Islet precursor cell (in vitro differentiated cells): ENCODE measurements around the gene SLC6A5.
"Not testable (repeated sequence)": the region's sequence is repeated elsewhere in the genome, so short reads cannot be mapped to it uniquely, and the experiment has no call there.

Experiments used
- DNase-seq: peaks from one replicate; pipeline ENCODE4 v3.0.0-alpha.2; 2018

The SLC6A5 gene

DNA sequence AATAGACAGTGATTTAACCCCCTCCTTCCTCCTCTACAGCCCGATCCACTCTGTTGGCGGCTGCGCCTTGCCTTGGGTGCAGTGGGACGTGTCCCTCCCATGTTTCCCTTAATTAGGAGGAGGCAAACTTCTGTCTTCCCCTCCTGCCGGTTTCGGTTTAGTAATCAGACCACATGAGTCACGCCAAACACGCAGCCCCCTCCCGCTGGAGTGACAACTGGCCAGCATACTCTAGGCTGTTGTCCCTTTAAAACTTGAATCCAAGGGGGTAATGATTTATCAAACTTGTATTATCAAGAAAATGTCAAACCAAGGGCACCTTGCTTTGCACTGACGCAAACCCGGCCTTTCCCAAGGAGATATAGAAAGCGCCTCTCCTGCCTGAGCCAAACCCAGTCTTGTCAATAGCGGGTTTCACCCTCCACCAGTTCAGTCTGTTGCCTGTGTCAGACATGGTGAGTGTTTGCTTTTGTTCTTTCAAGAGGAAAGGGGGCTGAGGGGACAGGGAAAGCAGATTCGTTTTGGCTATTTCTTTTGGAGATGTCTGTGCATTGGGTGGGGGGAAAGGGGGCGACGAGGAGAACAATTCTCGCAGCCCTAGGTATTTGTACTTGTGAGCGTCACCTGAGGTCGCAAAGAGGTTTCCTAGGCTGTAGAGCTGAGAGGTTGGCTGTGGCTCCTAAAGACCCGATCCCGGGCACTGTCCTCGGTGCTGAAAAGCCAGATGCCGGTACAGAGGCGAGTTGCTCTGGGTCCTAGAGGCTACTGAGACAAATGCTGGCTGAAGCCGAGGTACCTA is at the start of gene SLC6A5:
TSS of gene SLC6A5 (plus strand) at position 388 of the 799 bp plus-strand sequence. CDS start at position 453, 65 bp downstream.
- DNase-seq, result peak; percentile 91

DNA sequence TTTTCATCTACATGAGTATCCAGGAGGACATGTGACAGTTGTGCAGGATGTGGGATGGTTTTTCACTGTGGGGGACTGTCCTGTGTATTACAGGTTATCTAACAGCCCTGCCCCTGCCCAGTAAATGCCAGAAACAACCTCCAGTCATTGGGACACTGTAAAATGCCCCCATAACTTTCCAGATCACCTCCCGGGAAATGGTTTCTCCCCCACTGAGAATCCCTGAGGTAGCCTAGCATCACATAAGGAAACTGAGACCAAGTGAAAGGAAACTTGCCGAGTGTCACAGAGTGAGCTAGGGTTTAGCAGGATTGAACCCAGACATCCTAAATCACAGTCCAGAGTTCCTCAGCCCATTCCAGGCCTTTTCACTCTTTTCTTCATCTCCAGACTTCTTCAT is 48.3 kb upstream of the SLC6A5 start:
- DNase-seq, result no peak

DNA sequence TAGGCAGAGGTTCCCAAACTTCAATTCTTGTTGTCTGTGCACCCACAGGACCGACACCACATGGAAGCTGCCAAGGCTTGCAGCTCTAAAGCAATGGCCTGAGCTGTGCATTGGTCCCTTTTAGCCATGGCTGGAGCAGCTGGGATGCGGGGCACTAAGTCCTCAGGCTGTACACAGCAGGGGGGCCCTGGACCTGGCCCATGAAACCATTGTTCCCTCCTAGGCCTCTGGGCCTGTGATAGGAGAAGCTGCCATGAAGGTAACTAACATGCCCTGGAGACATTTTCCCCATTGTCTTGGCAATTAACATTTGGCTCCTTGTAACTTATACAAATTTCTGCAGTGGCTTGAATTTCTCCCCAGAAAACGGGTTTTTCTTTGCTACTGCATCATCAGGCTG is 43.6 kb upstream of the SLC6A5 start:
- DNase-seq, result no peak

DNA sequence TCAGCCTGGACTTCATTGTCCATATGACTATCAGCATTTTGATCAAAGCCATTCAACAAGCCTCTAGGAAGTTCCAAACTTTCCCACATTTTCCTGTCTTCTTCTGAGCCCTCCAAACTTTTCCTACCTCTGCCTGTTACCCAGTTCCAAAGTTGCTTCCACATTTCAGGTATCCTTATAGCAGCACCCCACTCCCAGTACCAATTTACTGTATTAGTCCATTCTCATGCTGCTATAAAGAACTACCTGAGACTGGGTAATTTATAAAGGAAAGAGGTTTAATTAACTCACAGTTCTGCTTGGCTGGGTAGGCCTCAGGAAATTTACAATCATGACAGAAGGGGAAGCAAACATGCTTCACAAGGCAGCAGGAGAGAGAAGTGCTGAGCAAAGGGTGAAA is 43.0 kb upstream of the SLC6A5 start:
- not testable (repeated sequence) for DNase-seq

DNA sequence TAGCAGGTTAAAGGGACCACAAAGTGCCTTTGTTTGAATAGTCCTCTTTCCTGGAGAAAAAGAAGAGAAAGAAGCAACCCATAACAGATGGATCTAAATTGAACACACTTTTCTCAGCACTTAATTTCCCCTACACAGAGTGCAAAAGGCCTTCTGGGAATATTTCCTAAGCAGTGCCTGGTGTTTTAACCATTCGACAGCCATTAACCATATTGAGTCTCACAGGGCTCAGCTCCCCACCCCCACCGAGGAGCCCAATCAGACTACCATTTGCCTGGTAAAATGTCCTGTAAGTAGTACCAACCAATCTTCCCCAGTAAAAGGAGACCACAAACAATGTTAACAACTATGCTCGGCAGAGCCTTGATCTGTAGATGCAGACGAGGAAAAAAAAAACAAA is 40.7 kb upstream of the SLC6A5 start:
- no peak for DNase-seq

DNA sequence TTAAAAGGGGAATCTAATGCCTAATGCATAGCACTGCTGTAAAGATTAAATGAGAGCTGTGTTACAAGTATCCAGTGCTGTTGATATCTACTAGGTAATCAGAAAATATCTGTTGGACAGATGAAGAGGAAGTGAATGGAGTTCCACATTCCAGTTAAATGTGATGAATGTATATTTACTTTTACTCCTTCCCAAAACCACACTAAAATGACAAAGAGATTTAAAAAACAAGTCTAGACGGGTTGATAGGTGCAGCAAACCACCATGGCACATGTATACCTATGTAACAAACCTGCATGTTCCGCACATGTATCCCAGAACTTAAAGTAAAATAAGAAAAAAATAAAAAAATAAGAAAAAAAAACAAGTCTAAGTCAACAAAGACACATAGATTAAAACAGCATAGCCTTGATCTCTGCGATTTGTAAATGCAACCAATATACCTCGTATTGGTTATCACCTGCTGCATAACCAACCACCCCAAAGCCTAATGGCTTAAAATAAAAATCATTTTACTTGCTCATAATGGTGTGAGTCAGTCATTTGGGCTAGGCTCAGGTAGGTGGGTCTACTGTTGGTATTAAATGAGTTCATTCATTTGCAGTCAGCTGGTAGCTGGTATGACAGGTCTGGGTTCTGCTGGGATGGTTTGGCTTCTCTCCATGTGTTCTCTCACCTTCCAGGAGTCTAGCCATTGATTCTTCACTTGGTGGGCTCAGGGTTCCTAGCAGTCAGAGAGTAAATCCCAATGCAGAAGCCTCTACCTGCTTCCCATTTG is 39.7 kb upstream of the SLC6A5 start:
- DNase-seq, result no peak

DNA sequence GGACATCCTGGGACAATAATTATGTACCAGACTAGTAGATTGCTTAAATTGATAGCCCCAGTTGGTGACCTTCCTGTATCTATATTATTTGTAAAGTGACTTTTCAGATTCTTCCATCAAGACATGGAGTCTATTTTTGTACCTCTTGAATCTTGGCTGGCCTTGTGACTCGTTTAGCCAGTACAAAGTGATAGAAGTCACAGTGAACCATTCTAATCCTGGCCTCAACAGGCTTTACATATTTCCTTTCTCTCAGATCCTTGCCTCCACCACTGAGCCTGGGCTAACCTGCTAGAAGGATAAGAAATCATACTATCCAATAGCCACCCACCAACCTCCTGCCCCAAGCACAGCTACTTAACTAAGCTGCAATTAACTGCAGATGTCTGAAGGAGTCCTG is 37.5 kb upstream of the SLC6A5 start:
- DNase-seq, result no peak

DNA sequence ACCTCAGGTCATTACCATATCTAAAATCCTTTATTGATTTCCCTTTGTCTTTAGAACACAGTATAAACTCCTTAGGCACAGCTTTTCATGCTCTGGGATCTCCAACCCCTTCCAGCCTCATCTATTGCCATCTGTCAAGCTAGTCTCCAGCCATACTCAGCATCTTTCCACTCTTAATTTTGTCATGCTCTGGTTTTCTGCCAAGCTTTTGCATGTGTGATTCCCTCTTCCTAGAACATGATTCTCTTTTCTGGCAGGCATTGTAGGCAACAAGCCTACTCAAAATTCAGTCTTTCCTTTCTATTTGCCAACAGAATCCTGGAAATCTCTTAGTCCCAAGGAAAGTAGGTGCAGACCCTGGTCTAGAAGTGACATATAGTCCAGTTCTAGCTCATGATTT is 35.5 kb upstream of the SLC6A5 start:
- no peak for DNase-seq

DNA sequence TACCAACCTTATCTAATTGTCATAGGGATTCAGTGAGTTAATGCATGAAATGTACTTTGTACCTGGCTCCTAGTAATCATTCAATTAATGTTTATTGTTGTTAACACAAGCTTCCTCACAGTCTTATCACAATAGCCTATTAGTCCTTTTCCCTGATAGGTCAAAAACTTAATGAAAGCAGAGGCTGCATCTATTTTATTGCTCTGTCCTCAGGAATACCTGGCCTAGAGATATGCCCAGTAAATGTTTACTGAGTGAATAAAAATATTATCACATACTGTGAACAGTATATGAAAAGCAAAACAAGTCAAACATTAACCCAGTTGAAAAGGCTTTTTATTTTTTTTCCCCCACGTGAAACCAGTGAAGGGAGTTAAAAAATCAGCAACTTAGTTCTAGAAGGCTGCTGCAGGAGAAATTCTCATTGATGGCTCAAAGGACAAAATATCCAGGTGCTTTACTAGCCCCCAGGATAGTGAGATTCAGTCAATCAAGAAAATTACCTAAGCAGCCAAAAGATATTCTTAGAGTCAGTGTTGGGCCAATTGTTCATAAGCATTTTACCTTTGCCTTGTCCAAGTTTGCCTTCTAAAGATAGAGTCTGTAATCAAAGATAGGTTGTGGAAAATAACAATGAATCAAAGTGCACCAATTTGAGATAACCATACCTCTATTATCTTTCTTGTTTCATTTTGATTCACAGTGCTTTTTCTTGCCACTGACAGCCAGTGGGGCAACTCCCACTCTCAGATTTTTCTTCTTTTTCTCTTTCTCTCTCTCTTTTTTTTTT is 34.4 kb upstream of the SLC6A5 start:
- DNase-seq, result no peak

DNA sequence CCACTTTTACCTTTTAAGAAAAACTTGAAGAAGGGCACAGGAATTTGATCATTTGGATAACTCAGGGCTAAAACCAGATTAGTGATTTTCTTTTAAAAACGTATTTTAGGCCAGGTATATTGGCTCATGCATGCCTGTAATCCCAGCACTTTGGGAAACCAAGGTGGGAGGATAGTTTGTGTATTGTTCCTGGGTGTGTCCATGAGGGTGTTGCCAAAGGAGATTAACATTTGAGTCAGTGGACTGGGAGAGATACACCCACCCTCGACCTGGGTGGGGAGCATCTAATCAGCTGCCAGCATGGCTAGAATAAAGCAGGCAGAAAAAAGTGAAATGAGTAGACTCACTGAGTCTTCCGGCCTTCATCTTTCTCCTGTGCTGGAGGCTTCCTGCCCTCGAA is 33.3 kb upstream of the SLC6A5 start:
- not testable (repeated sequence) for DNase-seq

DNA sequence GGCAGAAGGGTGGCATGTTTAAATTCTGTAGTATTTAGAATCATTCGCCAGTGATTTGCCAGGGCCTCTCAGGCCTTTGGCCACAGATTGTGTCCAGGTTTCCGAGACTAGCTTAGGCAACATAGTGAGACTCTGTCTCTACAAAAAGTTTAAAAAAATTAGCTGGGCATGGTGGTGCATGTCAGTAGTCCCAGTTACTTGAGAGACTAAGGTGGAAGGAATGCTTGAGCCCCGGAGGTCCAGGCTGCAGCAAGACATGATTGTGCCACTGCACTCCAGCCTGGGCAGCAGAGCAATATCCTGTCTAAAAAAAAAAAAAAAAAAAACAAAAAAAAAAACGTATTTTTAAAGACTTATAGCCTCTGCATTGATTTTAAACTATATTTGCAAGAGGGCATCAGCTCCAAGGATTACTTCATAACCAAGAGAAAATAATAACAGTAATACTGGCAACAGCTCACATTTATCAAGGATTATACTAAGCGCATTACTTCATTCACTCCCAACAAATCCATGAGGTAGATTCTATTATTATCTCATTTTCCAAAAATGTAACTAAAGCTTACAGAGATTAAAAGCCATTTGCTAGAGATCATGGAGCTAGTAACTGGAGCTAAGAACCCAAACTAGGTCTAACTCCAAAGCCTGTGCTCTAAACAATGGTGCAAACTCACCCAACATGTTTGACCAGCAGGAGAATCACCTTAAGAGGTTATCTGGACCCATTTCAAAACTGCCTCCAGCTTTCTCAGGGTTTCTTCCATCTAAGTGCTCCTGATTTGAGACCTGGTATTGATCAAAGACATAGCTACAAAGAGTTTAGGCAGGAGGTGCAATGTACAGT is 32.6 kb upstream of the SLC6A5 start:
- DNase-seq, result no peak

DNA sequence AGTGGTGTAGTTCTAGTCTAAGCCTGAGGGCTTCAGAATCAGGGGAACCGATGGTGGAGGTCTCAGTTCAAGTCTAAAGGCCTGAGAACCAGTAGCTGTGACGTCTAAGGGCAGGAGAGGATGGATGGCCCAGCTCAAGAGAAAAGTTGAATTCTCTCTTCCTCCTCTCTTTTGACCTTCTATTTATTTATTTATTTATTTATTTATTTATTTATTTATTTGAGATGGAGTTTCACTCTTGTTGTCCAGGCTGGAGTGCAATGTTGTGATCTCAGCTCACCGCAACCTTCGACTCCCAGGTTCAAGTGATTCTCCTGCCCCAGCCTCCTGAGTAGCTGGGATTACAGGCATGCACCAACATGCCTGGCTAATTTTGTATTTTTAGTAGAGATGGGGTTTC is 19.7 kb upstream of the SLC6A5 start:
- DNase-seq, result not testable (repeated sequence)

DNA sequence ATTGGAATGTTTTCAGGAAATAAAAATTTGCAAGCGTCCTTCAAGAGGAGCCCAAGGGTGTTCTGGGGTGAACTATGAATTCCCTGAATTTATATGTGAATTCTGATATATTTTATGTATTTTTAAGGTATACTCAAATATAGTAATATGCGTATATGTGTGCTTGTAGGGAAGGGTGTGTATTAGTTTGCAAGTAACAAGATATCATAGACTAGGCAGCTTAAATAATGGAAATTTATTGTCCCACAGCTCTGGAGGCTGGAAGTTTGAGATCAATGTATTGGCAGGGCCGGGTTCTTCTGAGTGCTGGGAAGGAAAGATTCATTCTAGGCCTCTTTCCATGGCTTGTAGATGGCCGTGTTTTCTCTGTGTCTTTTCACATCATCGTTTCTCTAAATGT is 16.2 kb upstream of the SLC6A5 start:
- DNase-seq, result no peak

DNA sequence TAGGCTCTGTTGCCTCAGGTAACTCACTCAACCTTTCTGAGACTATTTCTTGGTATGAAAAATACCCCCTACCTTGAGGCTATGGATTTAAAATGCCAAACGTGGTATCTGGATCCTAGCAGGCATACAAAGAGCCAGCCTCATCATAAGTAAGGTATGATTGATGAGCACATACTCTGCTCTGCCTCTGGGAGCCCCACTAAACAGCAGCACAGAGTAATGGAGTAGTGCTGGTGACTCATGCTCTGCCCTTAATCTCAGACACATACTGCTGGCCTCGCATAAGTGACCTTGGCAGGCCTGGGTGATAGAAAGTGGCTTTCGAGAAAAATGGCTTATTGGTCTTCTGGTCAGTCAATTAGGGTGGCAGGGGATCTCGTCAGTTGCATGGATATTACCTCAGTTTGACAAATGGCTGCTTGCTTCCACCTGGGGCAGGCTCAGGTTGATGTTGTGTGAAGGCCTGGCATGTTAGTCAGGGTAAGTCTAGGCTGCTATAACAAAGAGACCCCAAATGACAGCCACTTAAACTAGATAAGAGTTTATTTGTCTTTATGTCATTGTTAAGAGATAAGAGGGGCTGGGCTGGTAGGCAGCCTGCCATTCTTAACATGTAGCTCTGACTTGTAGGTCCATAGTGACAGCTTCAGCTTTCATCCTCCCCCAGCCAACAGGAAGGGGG is 15.2 kb upstream of the SLC6A5 start:
- peak; percentile 77 for DNase-seq

DNA sequence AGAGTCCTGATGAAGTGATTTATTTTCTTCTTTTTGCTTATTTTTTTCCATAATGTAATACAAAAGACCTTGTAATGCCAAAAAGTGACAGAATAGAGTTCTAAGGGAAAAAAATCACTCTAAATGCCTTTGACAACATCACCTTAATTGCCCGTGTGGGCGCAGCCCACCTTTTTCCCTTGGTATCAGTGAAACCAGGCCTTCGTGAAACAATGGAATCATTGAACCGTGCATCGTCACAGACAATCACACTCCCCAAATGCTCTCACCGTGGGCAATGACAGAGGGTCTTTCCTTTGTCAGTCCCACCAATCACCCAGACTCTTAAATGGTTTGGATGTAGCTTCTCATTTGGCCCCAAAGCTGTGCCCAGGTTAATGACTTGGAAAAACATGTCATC is 9.6 kb upstream of the SLC6A5 start:
- no peak for DNase-seq

DNA sequence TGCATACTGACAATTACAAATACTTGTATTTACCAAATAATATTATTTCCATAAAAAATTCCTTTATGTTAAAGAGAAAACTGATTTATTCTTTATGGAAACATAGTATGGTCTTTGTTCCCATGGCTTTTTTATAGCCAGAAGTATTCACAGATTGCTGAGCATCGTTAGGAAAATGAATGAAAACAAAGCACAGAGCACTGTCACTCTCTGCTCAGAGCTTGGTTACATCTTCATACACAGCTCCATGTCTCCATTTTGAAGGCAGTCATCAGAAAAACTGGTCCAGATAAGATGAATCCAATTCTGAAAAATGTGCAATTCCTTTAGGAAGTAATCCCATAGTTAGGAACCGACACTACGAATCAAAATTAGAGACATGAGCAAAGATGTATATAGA is 9.0 kb upstream of the SLC6A5 start:
- DNase-seq, result no peak

DNA sequence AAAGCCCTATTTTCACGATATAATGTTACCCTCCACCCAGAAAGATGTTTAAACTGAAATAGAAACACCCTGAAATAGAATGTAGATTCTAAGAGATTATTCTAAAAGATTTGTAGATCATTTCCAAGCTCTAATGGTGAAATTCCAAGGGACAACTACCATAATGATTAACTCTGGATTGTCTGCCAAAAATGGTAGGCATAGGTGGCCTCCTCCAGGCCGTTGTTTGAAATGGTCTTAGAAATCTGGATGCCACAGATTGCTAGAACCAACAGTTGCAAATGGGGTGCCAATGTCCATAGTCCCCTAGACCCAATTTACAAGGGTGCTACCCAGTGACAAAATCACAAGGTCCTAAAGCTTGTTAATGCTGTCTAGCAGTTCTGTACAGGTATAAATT is 6.7 kb upstream of the SLC6A5 start:
- DNase-seq, result no peak

DNA sequence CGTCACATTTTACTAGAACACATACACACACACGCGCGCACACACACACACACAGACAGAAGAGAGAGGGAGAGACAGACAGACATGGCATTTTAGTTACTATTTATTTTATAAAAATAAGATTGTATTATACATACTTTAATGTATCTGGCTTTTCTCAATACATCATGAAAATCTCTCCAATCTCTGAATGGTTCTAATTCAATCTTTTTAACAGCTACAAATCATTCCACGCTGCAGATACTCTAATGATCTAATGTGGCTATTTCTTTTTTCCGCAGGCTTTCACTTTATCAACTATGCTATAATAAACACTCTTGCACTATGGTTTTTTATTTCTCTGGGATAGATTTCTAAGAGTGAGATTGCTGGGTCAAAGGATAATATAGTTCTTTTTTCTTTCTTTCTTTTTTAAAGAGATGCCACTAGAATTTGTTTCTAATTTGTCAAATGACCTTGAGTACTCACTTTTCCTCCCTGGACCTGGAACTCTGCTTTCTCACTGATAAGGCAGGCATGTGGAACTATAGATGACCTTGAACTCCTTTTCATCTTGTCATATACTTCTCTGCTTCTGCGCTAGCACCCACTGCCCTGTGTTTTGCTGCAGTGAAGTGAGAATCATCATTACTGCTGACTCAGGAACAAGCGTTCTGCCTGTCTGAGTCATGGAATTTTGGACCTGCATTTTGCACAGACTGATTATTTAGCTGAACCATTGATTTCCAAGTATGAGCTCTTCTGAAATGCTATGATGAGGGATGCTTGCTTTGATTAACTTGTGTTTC is 4.9 kb upstream of the SLC6A5 start:
- no peak for DNase-seq

DNA sequence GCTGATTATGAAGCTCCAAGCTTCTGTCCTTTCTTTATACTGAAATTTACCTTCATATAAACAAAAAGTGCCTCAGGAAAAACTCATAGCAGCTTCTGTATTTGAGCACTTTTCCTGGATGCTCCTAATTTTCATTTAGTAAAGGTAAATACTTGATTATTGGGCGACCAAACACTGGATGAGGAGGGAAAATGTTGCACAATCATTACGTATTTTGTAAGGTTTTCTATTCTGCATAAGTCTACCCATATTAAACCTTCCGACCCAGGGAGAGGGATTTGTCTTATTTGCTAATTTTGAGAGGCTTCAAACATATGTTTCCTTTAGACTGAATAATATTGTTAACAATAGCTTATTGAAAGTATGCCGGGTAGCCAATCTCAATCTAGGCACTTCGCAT is 4.3 kb upstream of the SLC6A5 start:
- no peak for DNase-seq

DNA sequence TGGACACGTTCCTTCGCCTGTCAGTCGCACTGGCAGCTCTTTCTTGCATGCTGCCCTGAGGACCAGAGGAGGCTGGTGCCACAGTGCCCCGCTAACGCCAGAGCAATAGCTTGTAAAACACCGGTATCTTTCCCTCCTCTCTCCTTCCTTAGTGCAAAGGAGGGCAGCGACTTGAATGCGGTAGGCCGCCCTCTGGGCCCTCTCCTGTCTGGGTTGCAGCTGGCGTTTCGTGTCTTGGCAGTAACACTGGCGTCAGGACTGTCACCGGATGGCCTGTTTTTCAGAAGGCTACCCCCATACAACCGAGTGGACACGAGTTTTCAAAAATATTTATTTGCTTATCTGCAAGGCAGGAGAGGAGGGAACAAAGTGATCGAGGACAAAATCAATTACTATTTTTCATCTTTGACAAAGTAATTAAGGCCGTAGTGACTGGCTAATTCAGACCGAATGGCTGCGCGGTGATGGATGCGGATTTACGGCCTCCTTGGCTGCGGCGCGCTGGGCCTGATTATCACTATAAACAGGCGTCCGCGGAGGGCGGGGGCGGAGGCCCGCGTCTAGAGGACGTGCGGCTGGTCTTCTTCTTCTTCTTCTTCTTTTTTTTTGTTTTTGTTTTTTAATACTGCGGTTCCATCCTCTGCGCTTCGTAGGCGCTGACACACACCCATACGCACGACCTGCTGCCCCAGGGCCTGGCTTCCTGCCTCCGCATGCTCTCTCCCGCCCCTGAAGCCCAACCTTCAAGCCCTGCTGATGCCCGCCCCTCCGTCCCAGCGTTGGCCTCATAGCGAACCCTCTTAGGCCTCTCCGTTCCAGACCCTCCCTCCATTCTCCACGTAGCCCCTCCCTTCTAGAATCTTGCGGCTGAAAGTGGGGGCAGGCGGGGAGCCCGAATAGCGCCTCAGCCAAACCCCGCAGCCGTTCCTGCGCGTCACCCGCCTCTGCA is 2.9 kb upstream of the SLC6A5 start:
- peak; percentile 71 for DNase-seq
